DMS 273 (cell line): ENCODE results near the gene DIPK1B.

ENCODE experiments used
- DNase-seq: peaks from one replicate; lab custom pipeline; 2025; ENCODE audit not compliant: unreplicated experiment; lab: John Stamatoyannopoulos, UW

The DIPK1B gene

DNA sequence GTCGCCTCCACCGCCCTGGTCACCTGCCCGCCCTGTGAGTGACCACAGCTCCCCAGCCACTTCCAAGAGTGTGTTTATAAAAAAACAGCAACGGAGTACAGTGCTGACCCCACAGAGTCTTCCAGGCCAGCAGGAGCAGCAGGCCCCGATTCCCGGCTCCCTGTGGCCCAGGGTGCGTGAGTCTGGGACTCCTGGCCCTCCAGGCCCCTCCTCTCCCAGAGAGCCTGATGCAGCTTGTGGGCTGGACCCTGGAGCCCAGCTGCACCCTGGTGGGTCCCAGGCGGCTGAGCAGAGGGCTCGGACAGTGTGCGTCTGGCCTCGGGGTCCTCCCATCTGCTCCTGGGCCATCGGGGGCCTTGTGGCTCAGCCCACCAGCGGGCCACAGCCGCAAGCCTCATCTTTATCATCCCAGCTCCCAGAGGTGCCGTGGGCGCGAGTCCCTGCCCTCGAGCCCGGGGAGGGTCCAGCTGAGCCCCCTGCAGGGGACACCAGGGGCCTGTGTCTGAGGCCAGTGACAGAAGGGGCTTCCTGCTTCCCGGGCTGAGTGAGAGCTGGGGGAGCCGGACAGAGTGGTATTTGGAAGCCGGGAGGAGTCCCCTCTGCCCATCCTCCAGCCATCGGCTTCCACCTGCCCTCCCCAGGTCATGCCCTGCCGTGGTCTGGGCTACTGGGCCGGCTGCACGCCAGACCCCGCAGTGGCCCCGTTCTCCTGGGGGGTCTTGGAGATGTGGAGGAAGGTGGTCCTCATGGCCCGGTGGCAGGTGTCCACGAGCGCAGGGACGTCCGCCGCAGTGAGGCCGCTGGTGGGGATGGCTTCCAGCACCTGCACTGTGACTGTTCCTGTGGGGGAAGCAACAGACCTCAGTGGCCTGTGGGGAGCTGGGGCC lies 39.0 kb upstream of the DIPK1B start:
- no peak for DNase-seq

DNA sequence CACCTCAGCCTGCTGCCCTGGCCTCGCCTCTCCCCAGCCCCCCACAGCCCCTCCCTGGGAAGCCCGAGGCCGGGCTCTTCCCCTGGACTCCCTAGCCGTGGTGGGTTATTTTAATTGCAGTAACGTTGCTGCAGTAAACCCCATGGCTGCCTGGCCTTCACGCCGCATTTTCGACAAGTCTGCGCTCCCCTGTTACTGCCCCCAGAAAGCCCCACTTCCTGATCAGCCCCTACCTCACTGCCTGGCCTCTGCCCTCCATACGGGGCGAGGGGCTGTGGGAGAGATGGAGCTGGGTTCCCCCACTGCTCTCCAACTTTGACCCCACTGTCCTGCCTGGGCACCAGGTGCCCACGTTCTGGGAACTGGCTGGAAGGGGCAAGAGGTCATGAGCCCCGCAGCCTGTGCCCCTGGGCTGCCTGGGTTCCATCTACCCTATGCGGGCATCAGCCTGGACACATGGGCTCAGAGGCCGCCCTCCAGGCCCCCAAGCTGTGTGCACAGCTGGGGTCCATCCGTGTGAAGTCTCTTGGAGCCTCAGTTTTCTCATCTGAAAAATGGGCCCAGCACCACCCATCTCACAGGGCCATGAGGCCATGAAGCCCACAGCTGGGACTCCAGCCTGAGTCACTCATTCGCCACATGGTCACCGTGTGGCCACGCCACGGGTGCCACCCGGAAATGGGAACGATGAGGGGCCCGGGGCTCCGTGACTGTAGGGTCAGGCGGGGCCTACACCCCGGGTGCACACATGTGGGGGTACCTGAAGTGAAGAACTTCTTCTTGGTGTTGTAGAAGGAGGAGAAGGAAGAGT lies 38.2 kb upstream of the DIPK1B start:
- DNase-seq = no peak

DNA sequence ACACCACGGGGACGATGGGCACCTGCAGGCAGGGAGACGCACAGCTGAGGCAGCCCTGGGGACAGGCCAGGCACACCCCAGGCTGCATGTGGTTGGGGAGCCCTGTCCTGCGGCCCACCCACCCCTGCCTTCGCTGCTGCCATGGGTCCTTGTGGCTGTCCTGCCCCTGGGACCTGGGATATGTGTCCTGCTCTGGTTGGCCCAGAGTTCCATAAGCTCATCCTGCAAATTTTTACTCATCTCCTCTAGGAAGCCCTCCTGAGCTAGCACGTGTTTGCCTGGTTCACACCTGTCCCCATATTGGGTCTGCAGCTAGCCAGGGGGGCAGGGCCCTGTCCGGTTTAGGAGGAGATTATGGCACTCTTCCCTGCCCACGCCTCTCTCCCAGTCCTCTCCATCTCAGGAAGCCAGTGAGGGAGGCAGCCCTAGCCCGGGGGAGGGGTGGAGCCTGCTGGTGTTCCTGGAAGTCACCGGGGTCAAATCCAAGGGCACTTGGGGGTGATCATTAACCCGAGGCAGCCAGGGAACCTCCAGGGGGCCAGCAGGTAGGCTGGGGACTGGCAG lies 37.5 kb upstream of the DIPK1B start:
- no peak for DNase-seq

DNA sequence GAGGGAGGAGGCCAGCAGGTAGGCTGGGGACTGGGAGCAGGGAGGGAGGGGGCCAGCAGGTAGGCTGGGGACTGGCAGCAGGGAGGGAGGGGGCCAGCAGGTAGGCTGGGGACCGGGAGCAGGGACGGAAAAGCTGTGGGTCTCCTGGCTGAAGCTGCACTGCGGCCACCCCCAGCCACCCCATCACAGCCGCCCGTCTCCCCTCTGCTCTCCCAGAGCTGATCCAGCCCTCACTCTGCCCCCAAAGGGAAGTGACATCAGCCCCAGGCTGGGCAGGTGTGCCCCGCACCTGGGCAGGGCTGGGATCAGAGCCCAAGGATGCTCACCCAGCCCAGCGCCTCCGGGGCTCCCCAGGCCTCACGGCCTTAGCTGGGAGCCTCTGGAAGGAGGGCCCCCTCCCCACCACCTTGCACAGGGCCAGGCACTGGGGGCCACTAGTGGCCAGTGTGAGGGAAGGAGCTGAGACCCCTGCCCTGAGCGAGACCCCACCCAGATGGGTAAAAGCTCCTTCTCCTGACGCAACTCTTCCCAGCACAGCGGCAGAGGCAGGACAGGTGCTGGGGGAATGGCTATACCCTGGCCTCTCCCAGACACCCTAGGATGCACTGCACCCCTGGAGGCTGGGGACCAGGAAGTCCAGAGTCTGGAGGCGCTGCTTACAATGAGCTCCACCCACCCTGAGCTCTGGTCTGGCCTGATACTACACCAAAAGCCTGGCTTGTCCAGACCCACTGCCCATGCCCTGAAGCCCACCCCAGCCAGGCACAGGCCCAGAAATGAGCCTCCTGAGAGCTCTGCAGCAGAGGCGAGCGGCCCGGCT lies 36.7 kb upstream of the DIPK1B start:
- DNase-seq = no peak

DNA sequence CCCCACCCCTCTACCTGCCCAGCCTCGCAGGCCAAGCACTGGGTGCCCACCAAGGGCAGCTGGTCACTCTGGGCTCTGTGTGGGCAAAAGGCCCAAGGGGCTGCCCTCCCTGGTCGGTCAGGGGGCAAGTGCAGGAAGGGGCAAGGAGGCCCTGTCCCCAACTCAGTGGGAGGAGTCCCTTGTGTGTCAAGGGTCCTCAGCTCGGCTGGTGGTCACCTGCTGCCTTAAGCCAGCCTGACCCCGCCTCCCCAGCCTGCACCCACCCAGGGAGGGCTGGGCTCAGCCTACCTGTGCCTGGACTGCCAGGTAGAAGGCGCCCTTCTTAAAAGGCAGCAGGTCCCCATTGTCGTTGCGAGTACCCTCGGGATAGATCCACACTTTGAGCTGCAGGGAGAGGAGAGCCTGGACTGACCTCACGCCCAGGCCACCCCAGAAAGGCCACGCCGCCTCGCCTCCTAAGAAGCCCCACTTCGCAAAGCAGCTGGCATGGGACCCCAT lies 36.0 kb upstream of the DIPK1B start:
- no peak for DNase-seq

DNA sequence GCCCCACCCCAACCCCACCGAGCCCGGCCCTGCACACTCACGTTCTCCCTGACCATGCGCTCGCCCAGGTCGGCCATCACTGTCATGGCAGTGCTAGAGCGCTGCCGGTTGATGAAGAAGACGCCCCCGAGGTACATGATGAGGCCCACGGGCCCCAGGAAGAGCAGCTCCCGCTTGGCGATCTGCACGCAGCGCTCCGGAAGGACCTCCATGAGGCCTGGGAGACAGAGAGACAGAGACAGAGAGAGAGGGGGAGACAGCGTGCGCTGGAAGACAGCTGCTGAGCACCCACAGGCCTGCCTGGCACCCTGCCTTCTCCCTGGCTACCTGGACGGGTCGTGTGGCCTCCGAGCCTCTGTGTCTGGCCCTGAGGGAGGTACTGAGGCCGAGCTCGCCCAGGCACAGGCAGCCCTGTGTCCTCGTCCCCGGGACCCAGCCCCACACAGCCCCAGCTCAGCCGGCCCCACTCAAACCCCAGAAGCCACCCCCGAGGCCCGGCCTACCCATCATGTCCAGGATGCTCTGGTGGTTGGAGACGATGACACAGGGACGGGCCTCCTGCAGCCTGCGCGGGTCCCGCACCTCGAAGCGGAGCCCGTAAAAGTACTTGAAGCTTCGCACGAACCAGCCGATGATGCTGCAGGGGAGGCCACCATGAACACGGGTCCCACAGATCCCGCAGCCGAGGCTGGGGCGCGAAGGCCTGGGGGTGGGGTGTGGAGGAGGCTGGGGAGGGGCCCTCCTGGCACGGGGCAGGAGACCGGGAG lies 35.3 kb upstream of the DIPK1B start:
- no peak for DNase-seq

DNA sequence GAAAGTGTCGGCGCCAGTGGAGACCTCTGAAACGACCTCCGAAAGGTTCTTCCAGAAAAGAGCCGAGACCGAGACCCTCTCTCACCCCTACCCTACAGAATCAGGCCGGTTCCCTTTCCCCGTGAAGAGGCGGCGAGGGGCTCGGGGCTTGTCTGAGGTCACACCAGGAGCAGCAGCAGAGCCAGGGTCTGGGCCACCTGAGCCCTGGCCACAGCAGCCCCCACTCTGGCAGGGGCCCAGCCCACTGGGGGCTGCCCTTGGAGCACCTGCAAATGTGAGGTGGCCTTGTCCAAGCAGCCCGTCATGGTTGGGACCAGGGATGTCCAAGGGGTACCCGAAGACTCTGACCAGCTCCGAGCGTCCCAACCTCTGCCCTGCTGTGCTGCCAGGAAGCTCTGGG lies 34.3 kb upstream of the DIPK1B start:
- no peak for DNase-seq

DNA sequence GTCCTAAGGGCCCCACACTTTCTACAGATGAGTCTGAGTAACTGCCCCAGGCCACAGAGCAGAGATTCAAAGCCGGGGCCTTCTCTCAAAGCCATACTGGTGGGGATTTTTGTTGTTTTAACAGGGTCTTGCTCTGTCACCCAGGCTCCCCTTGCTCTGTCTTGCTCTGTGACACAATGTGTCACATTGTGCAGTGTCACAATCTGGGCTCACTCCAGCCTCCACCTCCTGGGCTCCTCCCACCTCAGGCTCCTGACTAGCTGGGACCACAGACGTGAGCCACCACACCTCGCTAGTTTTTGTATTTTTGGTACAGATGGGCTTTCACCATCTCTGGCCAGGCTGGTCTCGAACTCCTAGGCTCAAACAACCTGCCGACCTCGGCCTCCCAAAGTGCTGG lies 33.7 kb upstream of the DIPK1B start:
- DNase-seq = no peak

DNA sequence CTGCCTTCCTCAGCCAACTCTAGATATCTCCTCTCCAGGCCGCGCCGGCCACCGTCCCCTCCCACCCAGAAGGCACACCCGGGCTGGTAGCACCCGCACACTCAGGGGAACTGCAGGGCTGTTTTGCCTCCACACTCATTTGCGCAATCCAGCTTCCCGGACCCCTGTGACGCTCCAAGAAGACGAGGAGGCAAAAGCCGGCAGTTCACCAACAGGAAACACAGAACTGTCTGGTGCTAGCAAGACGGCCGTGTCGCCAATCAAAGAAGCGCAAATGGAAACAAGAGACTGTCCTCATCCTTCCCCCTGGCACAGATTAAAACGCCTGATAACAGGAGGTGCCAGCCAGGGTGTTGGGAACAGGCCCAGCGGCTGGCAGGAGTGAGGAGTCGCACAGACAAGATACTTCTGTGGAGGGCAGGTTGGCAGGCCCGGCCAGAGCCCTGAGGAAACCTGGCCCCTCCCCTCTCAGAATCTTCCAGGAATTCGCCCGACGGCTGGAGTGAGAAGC lies 32.9 kb upstream of the DIPK1B start:
- DNase-seq = no peak

DNA sequence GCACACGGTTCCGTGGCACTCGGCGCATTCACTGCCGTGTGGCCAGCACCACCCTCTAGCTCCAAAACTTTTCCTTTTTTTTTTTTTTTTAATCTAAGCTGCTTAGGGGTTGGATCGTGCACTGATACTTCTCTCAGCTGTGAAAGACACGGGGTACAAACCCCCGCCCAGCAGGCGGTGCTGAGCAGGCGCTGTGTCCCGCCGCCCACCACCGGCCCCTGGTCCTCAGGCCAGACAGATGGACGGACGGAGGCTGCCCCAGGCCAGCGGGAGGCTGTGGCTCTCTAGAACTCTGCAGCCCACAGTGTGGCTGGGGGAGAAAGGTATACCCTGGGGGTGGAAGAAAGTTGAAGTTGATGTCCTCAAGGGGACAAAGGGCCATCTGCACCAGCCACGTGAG lies 31.3 kb upstream of the DIPK1B start:
- no peak for DNase-seq

DNA sequence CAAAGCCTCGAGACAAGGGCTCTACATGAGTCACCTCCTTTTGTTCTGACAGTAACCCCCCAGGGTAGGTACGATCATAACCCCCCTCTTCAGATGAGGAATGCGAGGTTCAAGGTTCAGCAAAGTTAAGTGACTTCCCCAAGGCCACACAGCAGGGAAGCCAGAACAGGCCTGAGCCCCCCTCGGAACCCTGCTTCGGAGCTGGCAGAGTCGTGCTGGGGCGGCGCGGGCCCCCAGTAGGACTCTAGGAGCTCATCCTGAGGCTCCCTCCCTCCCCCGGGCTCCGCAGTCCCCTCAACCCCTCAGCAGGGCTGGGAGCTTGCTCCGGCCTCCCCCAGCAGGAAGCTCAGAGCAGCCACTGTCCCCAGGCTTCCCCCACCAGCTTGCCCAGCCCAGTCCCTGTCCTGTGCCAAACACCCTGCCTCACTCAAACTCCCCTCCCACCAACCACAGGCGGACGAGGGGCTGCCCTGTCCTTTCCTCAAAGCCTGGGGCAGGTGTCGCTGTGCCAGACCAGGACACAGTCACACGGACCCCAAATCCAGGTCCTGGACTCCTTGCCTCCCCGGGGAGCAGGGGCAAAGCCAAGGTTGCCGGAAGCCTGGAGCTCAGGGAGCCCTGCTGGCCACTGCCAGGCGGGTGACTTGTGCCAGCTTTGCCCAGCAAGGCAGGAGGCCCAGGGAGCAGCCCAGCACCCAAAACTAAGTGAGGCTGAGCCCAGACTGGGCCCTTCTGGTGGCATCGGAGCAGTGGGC lies 30.2 kb upstream of the DIPK1B start:
- no peak for DNase-seq

DNA sequence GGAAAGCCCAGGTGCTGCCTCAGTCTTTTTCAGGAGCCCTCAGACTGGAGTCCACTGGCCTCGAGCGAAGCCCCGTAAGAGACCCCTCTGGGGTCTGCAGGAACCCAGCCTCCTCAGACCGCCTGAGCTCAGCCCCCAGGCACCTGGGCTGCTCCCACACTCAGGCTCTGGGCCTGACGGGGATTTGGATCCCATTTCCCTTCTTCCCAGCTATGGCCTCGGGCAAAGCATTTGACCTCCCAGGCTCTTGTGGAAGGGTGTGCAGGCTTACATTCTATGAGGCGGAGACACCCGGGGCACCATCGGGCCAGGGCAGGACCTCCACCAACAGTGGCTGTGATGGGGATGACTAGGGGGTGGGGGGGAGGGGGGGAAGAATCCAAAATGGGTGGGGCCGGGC lies 29.7 kb upstream of the DIPK1B start:
- DNase-seq = no peak

DNA sequence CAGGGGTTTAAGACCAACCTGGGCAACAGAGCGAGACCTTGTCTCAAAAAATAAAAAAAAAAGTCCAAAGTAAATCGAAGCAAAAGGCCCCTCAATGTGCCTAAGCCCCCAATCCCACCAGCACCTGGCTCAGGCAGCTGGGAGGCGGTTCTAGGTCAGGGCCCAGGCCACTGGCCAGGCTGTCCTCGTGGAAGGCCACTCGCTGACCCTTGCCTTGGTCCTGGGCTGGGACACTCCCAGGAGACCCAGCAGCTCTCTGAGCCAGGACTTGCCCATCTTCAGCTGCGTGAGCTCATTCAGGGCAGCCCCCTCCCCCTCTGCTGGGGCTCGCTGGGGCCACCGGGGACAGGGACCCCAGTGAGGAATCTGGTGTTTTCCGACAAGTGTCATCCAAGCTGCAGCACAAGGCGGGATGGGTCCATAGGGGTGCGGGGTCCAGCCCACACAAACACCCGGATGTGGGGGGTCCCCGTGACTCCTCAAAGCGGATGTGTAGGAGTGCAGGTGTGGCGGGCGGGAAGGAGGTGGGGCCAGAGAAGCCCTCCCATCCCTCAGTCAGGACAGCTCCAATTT lies 29.1 kb upstream of the DIPK1B start:
- DNase-seq = no peak

DNA sequence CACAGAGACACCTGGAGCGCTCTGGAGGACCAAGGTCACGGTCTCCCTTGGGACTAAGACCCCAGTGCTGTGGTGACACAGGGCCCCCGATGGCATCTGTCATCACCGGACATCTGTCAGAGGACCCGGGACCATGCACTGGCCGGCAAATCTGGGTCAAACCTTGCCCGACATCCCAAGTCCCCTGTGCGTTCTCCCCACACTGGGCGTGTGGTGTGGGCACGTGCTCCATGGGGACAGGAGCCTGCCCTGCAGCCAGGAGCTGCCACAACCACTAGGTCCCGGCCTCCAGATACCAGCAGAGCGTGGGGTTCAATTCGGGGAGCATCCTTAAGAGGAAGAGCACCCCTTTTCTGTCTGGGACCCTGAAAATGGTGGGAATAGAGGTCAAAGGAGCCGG lies 28.6 kb upstream of the DIPK1B start:
- DNase-seq = no peak

DNA sequence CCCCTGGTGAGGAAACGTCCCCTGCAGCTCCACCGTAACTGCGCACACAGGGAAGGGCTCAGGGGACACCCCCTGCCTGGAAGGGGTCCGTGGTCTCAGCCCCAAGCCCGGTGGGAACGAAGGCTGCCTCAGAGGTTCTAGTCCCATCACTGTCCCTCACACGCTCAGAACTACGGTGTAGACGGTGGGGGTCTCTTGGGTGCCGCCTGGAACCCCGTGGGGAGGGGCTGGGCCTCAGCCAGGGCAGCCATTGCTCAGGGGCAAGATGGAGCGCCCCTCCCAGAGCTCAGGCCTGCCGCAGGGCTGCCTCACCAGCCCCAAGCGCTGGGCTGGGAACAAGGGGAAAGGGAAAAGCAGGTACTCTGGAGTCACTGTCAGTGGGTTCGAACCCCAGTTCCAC lies 28.0 kb upstream of the DIPK1B start:
- no peak for DNase-seq

DNA sequence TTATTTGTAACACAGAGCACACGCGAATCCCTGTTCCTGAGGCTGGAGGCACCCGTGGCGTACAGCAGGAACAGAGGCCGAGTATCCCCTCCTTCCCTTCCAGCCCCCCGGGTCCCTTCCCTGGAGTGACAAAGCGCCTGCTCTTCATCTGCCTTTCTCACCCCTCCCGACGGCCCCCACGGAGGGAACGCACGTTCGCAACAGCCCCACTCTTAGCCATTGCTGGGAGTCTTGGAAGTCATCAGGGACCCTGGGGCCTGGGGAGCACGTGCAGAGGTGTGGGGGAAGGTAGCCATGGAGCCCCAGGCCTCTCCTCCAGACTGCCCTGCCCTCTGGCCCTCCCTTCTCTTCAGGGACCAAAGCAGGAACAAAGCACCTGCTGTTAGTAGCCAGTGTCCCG lies 27.6 kb upstream of the DIPK1B start:
- DNase-seq = no peak

DNA sequence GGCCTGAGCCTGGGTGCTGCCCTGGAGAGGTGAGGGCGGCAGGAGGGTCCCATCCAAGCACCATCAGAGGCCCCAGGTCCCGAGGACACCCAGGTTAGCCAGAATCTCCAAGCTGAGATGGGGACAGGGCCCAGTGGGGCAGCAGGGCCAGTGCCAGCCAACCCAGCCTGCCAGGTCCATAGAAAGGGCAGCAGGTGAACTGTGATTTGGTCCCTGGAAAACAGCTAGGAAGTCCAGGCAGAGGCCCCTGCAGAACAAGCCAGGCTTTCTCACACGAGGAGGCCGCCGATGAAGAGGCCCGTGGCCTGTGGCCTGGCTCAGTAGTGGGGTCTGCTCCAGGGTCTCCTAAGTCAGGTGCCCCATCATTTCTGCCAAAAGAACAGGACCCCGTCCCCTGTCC lies 27.2 kb upstream of the DIPK1B start:
- DNase-seq = no peak

DNA sequence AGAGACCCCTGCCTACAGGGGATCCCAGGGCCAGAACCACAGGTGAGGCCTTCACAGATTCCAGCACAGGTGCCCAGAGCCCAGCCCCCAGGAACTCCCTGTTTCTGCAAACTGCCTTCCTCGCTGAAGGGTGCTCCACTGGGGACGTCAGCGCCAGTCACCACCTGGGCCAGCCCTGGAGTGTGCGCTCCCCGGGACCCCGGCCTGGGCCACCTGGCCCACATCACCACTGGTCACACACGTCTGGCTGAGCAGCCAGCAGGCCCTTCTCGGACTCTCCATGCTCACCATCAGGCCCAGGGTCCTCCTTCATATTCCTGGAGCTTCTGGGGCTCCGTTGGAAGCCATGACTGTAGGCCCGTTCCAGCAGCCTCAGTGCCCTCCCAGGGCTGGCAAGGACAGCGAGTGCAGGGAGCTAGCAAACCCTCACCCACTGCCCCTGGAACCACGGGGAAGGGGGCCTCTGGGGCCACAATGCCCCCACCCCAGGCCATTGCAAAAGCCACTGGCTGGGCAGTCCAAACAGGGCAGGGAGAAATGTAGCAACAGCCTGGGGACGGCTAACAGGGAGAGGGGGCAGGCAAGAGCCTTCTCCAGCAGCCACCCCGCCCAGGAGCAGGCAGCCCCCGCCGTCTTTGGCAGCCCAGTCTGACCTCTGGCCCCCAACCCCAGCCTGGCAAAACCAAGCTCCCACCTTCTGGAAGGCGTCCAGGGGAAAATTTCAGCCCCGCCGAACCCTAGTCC lies 26.4 kb upstream of the DIPK1B start:
- no peak for DNase-seq

DNA sequence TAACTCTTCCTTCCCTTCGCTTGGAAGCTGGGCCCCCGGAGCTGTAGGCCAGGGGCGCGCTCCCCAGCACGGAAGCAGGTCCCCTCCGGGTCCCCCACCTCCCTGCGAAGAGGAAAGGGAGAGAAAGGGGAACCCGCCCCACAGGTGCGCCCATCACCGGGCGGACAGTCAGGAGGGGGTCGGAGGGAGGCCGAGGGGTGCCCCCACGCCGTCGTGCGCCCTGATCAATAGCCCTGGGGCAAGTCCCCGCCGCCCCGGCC lies 25.9 kb upstream of the DIPK1B start:
- DNase-seq = no peak
